ENCODE results near the gene CRYBG2.
A peak's percentile ranks its signal among the peaks of the same experiment; 100 is the strongest.

CRYBG2 gene

DNA sequence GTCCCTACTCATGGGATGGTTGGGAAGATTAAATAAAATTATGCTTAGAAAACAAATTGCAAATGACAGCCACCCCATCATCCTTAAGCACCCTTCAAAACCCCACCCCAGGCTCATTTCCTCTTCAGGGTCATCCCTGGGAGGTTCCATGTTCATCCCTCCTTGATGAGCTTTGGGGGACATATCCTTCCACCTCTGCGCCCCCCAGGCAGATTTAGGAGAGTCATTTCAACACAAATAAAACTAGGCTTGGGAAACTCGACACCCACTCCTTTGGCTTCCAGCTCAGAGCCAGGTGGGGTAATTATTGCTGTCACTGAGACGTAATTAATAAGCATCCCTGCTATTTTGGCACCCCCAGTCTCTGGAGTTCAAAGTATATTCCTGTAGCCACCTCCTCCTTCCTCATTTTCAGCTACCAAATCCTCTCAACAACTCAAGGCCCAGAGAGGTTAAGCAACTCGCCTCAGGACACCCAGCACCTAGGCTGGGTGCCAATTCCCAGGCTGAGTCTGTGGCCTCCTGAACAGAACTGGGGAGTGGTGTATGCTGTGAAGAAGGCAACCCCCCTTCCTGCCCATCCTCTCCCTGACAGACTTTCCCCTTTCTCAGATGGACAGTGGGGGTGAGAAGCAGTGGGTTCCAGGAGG is 595 bp downstream of the CRYBG2 start:
- H3K4me1 ChIP-seq (ENCODE audit: control insufficient read depth, insufficient read depth, low read depth, low read length): peaks cover 18% of the 10 kb centered on the region
- no peak overlapping the region for H3K9ac ChIP-seq (ENCODE audit: low read length)
- H2BK5ac ChIP-seq (ENCODE audit: low read depth, low read length, poor library complexity, severe bottlenecking): no peak overlapping the region
- no peak overlapping the region for H2AK5ac ChIP-seq (ENCODE audit: low read length, severe bottlenecking)
- no peak for DNase-seq
- H3K4me3 ChIP-seq (ENCODE audit: insufficient read depth in 1 of 2, low read depth in 1 of 2, low read length in 2 of 2): no peak overlapping the region
- no peak overlapping the region for H3K14ac ChIP-seq (ENCODE audit: low read length in 2 of 2)
- no peaks in the 10 kb centered on the region for H3K36me3 ChIP-seq (ENCODE audit: control insufficient read depth in 1 of 2, insufficient read depth in 2 of 2, low read depth in 1 of 2, low read length in 2 of 2)
- no peak overlapping the region for H3K23ac ChIP-seq (ENCODE audit: low read length in 2 of 2)
- no peak overlapping the region for H3K4ac ChIP-seq (ENCODE audit: low read depth in 1 of 2, low read length in 2 of 2)
- no peak overlapping the region for H2BK12ac ChIP-seq (ENCODE audit: low read length in 2 of 2)
- H3K27ac ChIP-seq (ENCODE audit: low read length, poor library complexity, severe bottlenecking): no peak overlapping the region
- H3K79me1 ChIP-seq (replicated peaks; ENCODE audit: low read length, poor library complexity, severe bottlenecking): no peaks in the 10 kb centered on the region
- no peak overlapping the region for H4K8ac ChIP-seq (ENCODE audit: low read length)
- peaks cover 29 to 43% of the 10 kb centered on the region in 2 experiments for H3K27me3 ChIP-seq (ENCODE audit: control insufficient read depth in 1 of 2, insufficient read depth in 1 of 2, low read length in 2 of 2)
- no peak overlapping the region for H2AFZ ChIP-seq (ENCODE audit: low read depth, low read length)
- no peak overlapping the region for H3K18ac ChIP-seq (ENCODE audit: low read depth in 1 of 2, low read length in 2 of 2)
- WGBS: 87% methylated on average over 3 of the region's 4 CpGs
- no peaks in the 10 kb centered on the region for H3K9me3 ChIP-seq (ENCODE audit: control insufficient read depth, low read length)
- no peak overlapping the region for H4K91ac ChIP-seq (ENCODE audit: low read length)
- no peak overlapping the region for H2BK120ac ChIP-seq (ENCODE audit: low read depth, low read length)
- no peak overlapping the region for H2BK15ac ChIP-seq (ENCODE audit: low read depth, poor library complexity, severe bottlenecking)
- no peak overlapping the region for H3K4me2 ChIP-seq (ENCODE audit: low read length, poor library complexity, severe bottlenecking)

- Histone ChIP-seq H3K27ac (ENCODE audit: low read length, poor library complexity, severe bottlenecking) (no peak overlapping the region), H2BK12ac (ENCODE audit: low read length in 2 of 2) (no peak overlapping the region), H3K4ac (ENCODE audit: low read depth in 1 of 2, low read length in 2 of 2) (no peak overlapping the region), H2AFZ (ENCODE audit: low read depth, low read length) (no peak overlapping the region), H2AK5ac (ENCODE audit: low read length, severe bottlenecking) (no peak overlapping the region), H3K27me3 (ENCODE audit: control insufficient read depth in 1 of 2, insufficient read depth in 1 of 2, low read length in 2 of 2) (peaks cover 24 to 33% of the 10 kb centered on the region in 2 experiments), H3K36me3 (ENCODE audit: control insufficient read depth in 1 of 2, insufficient read depth in 2 of 2, low read depth in 1 of 2, low read length in 2 of 2) (no peaks in the 10 kb centered on the region), H3K4me2 (ENCODE audit: low read length, poor library complexity, severe bottlenecking) (no peak overlapping the region), H3K23ac (ENCODE audit: low read length in 2 of 2) (no peak overlapping the region), H4K91ac (ENCODE audit: low read length) (no peak overlapping the region), H2BK15ac (ENCODE audit: low read depth, poor library complexity, severe bottlenecking) (no peak overlapping the region), H4K8ac (ENCODE audit: low read length) (no peak overlapping the region), H3K9me3 (ENCODE audit: control insufficient read depth, low read length) (no peaks in the 10 kb centered on the region), H3K18ac (ENCODE audit: low read depth in 1 of 2, low read length in 2 of 2) (no peak overlapping the region), H3K79me1 (replicated peaks; ENCODE audit: low read length, poor library complexity, severe bottlenecking) (no peaks in the 10 kb centered on the region), H3K4me1 (ENCODE audit: control insufficient read depth, insufficient read depth, low read depth, low read length) (peaks cover 18% of the 10 kb centered on the region), H2BK5ac (ENCODE audit: low read depth, low read length, poor library complexity, severe bottlenecking) (no peak overlapping the region), H3K4me3 (ENCODE audit: insufficient read depth in 1 of 2, low read depth in 1 of 2, low read length in 2 of 2) (no peak overlapping the region), H2BK120ac (ENCODE audit: low read depth, low read length) (no peak overlapping the region), H3K9ac (ENCODE audit: low read length) (no peak overlapping the region), H3K14ac (ENCODE audit: low read length in 2 of 2) (no peak overlapping the region)
- DNase-seq: no peak
- 78% methylated on average over 5 of the region's 5 CpGs for WGBS
These were observed 1.6 kb downstream of the CRYBG2 start for GRCh38 chr1:26352338-26352679.

GRCh38 chr1:26351590-26352337 is 2.2 kb downstream of the CRYBG2 start:
- Histone ChIP-seq H3K18ac (ENCODE audit: low read depth in 1 of 2, low read length in 2 of 2) (no peak overlapping the region), H3K14ac (ENCODE audit: low read length in 2 of 2) (peak overlapping the region in 1 of 2 experiments; percentile 44), H2BK12ac (ENCODE audit: low read length in 2 of 2) (no peak overlapping the region), H4K8ac (ENCODE audit: low read length) (no peak overlapping the region), H2BK120ac (ENCODE audit: low read depth, low read length) (no peak overlapping the region), H3K27ac (ENCODE audit: low read length, poor library complexity, severe bottlenecking) (no peak overlapping the region), H3K9ac (ENCODE audit: low read length) (no peak overlapping the region), H3K4me1 (ENCODE audit: control insufficient read depth, insufficient read depth, low read depth, low read length) (peaks cover 18% of the 10 kb centered on the region), H2BK15ac (ENCODE audit: low read depth, poor library complexity, severe bottlenecking) (no peak overlapping the region), H3K27me3 (ENCODE audit: control insufficient read depth in 1 of 2, insufficient read depth in 1 of 2, low read length in 2 of 2) (peaks cover 22 to 27% of the 10 kb centered on the region in 2 experiments), H3K4me3 (ENCODE audit: insufficient read depth in 1 of 2, low read depth in 1 of 2, low read length in 2 of 2) (no peak overlapping the region), H2BK5ac (ENCODE audit: low read depth, low read length, poor library complexity, severe bottlenecking) (no peak overlapping the region), H3K36me3 (ENCODE audit: control insufficient read depth in 1 of 2, insufficient read depth in 2 of 2, low read depth in 1 of 2, low read length in 2 of 2) (no peaks in the 10 kb centered on the region), H3K9me3 (ENCODE audit: control insufficient read depth, low read length) (no peaks in the 10 kb centered on the region), H3K23ac (ENCODE audit: low read length in 2 of 2) (no peak overlapping the region), H3K4ac (ENCODE audit: low read depth in 1 of 2, low read length in 2 of 2) (no peak overlapping the region), H2AFZ (ENCODE audit: low read depth, low read length) (no peak overlapping the region), H3K4me2 (ENCODE audit: low read length, poor library complexity, severe bottlenecking) (no peak overlapping the region), H2AK5ac (ENCODE audit: low read length, severe bottlenecking) (no peak overlapping the region), H3K79me1 (replicated peaks; ENCODE audit: low read length, poor library complexity, severe bottlenecking) (no peaks in the 10 kb centered on the region), H4K91ac (ENCODE audit: low read length) (no peak overlapping the region)
- 69% methylated on average over 10 of the region's 12 CpGs for WGBS
- peak; percentile 28 for DNase-seq

DNA sequence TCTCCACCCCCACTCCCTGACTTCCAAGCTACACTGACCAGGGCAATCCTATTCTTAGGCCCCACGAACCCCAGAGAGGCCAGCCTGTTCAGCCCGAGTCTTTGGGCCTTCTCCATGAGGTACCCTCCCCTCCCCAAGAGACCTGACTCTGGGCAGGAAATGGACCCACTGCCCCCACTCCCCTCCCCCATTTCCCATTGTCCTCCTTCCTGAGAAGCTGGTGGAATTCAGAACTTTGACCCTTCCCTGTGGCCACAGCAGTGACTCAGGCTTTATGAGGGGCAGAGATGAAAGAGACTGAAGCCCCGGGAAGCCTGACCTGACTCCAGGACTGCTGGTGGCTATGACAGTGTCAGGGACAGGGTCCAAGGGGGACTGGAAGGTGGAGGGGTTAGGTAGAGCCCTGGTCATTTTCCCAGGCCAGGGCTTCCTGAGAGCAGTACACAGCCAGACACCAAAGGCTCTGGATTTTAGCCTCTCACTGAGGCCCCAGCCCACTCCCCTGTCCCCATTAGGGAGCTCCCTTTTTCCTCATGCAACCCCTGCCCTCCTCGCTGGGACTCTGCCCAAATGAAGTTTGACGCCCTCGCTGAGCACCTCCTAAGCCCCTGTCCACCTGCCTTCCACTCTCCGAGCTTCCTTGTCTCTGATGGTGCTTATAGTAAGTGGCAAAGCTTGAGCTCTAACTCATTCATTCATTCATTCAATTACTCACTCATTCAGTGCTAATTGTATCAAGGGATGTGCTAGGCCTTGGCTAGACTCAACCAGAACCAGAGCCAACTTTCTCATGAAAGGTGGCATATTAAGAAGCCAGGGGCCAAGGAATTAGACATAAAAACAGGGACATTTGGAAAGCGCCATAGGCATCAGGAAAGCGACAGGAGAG is 3.0 kb downstream of the CRYBG2 start:
- H3K36me3 ChIP-seq (ENCODE audit: control insufficient read depth in 1 of 2, insufficient read depth in 2 of 2, low read depth in 1 of 2, low read length in 2 of 2): no peaks in the 10 kb centered on the region

More for the DNA sequence above, 3.0 kb downstream of the CRYBG2 start:
- Histone ChIP-seq H3K14ac (ENCODE audit: low read length in 2 of 2) (no peak overlapping the region), H3K18ac (ENCODE audit: low read depth in 1 of 2, low read length in 2 of 2) (no peak overlapping the region), H2AFZ (ENCODE audit: low read depth, low read length) (no peak overlapping the region), H2BK120ac (ENCODE audit: low read depth, low read length) (no peak overlapping the region), H3K79me1 (replicated peaks; ENCODE audit: low read length, poor library complexity, severe bottlenecking) (no peaks in the 10 kb centered on the region), H3K4me2 (ENCODE audit: low read length, poor library complexity, severe bottlenecking) (no peak overlapping the region), H3K27ac (ENCODE audit: low read length, poor library complexity, severe bottlenecking) (no peak overlapping the region), H3K9ac (ENCODE audit: low read length) (no peak overlapping the region), H2AK5ac (ENCODE audit: low read length, severe bottlenecking) (no peak overlapping the region), H3K23ac (ENCODE audit: low read length in 2 of 2) (no peak overlapping the region), H3K27me3 (ENCODE audit: control insufficient read depth in 1 of 2, insufficient read depth in 1 of 2, low read length in 2 of 2) (peaks cover 14 to 19% of the 10 kb centered on the region in 2 experiments), H3K4ac (ENCODE audit: low read depth in 1 of 2, low read length in 2 of 2) (no peak overlapping the region), H2BK12ac (ENCODE audit: low read length in 2 of 2) (peak overlapping the region in 1 of 2 experiments; percentile 12), H2BK15ac (ENCODE audit: low read depth, poor library complexity, severe bottlenecking) (no peak overlapping the region), H2BK5ac (ENCODE audit: low read depth, low read length, poor library complexity, severe bottlenecking) (no peak overlapping the region), H3K4me3 (ENCODE audit: insufficient read depth in 1 of 2, low read depth in 1 of 2, low read length in 2 of 2) (no peak overlapping the region), H3K4me1 (ENCODE audit: control insufficient read depth, insufficient read depth, low read depth, low read length) (peaks cover 18% of the 10 kb centered on the region), H3K9me3 (ENCODE audit: control insufficient read depth, low read length) (no peaks in the 10 kb centered on the region), H4K8ac (ENCODE audit: low read length) (no peak overlapping the region), H4K91ac (ENCODE audit: low read length) (no peak overlapping the region)
- DNase-seq: peak; percentile 33
- WGBS: 49% methylated on average over 9 of the region's 9 CpGs

Measured in mesenchymal stem cell (in vitro differentiated cells and primary cell).